ENCODE measurements around the gene PTPRD. TPM values are rescaled to one million over a fixed set of nuclear protein-coding genes. Genes with fewer than 3 reads are reported as not detected.
"Not testable (repeated sequence)": the region's sequence is repeated elsewhere in the genome, so short reads cannot be mapped to it uniquely, and the experiment has no call there.

PTPRD gene
- total RNA-seq, 1 experiment from 2014 or later, result not detected

- POLR2A ChIA-PET, result no interaction called here
- intact Hi-C loops (cut with micrococcal nuclease; ENCODE audit: unreplicated experiment) (no loop called here), in situ Hi-C loops (cut with HindIII; ENCODE audit: low pct_unique_long_range_greater_than_20kb, low sequenced_read_pairs) (no loop called here)
- no peak overlapping the region for H3K27ac ChIP-seq (ENCODE audit: low read length)
- no TSS peak for BruUV-seq (replicated peaks)
- DNase-seq (ENCODE audit: low read depth, low spot score), result no peak
- no peak for ATAC-seq
- H3K9me3 ChIP-seq (ENCODE audit: control insufficient read depth, insufficient read depth, low read depth, low read length), result no peaks in the 10 kb centered on the region
- H3K36me3 ChIP-seq (ENCODE audit: control insufficient read depth, insufficient read depth, low read length), result no peaks in the 10 kb centered on the region
- CTCF ChIA-PET, result no interaction called here
- no peaks in the 10 kb centered on the region for H3K27me3 ChIP-seq (ENCODE audit: control insufficient read depth, insufficient read depth, low read length)
- no peaks in the 10 kb centered on the region for H3K4me1 ChIP-seq (ENCODE audit: control insufficient read depth, insufficient read depth, low read length)
- no peak overlapping the region for H3K4me3 ChIP-seq (ENCODE audit: low read depth in 2 of 2, low read length in 2 of 2)
- TF ChIP-seq REST (IDR thresholded peaks at IDR 0.05; ENCODE audit: insufficient read depth in 1 of 2, low read depth in 2 of 2, low read length in 1 of 2), result no peak
- no peak for TF ChIP-seq CTCF (IDR thresholded peaks at IDR 0.05)
- no peak for TF ChIP-seq TCF7L2 (IDR thresholded peaks at IDR 0.05; ENCODE audit: low read depth, low read length)
- no peak for TF ChIP-seq SIN3A (IDR thresholded peaks at IDR 0.05; ENCODE audit: borderline replicate concordance, insufficient read depth, low read depth, low read length)
- TF ChIP-seq POLR2AphosphoS5 (IDR thresholded peaks at IDR 0.05; ENCODE audit: low read depth, low read length), result no peak
Measured at GRCh38 chr9:9045572-9045971, 1567.2 kb downstream of the PTPRD start.

- TF ChIP-seq POLR2AphosphoS5 (IDR thresholded peaks at IDR 0.05; ENCODE audit: low read depth, low read length) (no peak), SIN3A (IDR thresholded peaks at IDR 0.05; ENCODE audit: borderline replicate concordance, insufficient read depth, low read depth, low read length) (no peak), TCF7L2 (IDR thresholded peaks at IDR 0.05; ENCODE audit: low read depth, low read length) (no peak), CTCF (IDR thresholded peaks at IDR 0.05) (no peak), REST (IDR thresholded peaks at IDR 0.05; ENCODE audit: insufficient read depth in 1 of 2, low read depth in 2 of 2, low read length in 1 of 2) (no peak)
- Histone ChIP-seq H3K27ac (ENCODE audit: low read length) (no peak overlapping the region), H3K4me3 (ENCODE audit: low read depth in 2 of 2, low read length in 2 of 2) (no peak overlapping the region), H3K9me3 (ENCODE audit: control insufficient read depth, insufficient read depth, low read depth, low read length) (no peaks in the 10 kb centered on the region), H3K27me3 (ENCODE audit: control insufficient read depth, insufficient read depth, low read length) (no peaks in the 10 kb centered on the region), H3K4me1 (ENCODE audit: control insufficient read depth, insufficient read depth, low read length) (no peaks in the 10 kb centered on the region), H3K36me3 (ENCODE audit: control insufficient read depth, insufficient read depth, low read length) (no peaks in the 10 kb centered on the region)
- in situ Hi-C loops (cut with HindIII; ENCODE audit: low pct_unique_long_range_greater_than_20kb, low sequenced_read_pairs) (no loop called here), intact Hi-C loops (cut with micrococcal nuclease; ENCODE audit: unreplicated experiment) (no loop called here)
- BruUV-seq (replicated peaks), result no TSS peak
- no peak for DNase-seq (ENCODE audit: low read depth, low spot score)
- ChIA-PET CTCF (no interaction called here), POLR2A (no interaction called here)
- ATAC-seq, result no peak
Measured at GRCh38 chr9:9045072-9045471, 1567.7 kb downstream of the PTPRD start.

GRCh38 chr9:9043788-9044187, 1569.0 kb downstream of the PTPRD start:
- ATAC-seq; H3K4me3 ChIP-seq (ENCODE audit: low read depth in 2 of 2, low read length in 2 of 2); CTCF ChIA-PET; in situ Hi-C loops (cut with HindIII; ENCODE audit: low pct_unique_long_range_greater_than_20kb, low sequenced_read_pairs); H3K4me1 ChIP-seq (ENCODE audit: control insufficient read depth, insufficient read depth, low read length); intact Hi-C loops (cut with micrococcal nuclease; ENCODE audit: unreplicated experiment); H3K27me3 ChIP-seq (ENCODE audit: control insufficient read depth, insufficient read depth, low read length); DNase-seq (ENCODE audit: low read depth, low spot score); H3K9me3 ChIP-seq (ENCODE audit: control insufficient read depth, insufficient read depth, low read depth, low read length); BruUV-seq (replicated peaks); H3K27ac ChIP-seq (ENCODE audit: low read length); H3K36me3 ChIP-seq (ENCODE audit: control insufficient read depth, insufficient read depth, low read length); POLR2A ChIA-PET: not testable (repeated sequence)
